Adrenal gland (tissue), 12 donors: ENCODE measurements around the gene ANKRD7. TPM values are rescaled to one million over a fixed set of nuclear protein-coding genes. Genes with fewer than 3 reads are reported as not detected.

ENCODE experiments used
- DNase-seq, 7 donors: peaks; one replicate each; pipeline ENCODE4 v3.0.0-alpha.2; 2019 to 2020
- H3K27ac ChIP-seq, 5 donors: fragments of 200-600 bp; sonication (generic) in 4 of 5; 1 replicate in 3 of 5; 2 replicates in 2 of 5; pipeline versions ENCODE4 v1.5.1 to v1.8.0; 2016 to 2020; ENCODE audit warnings: mild to moderate bottlenecking in 1 of 5
- H3K27me3 ChIP-seq: fragments of 200-600 bp; 2 replicates; pipeline ENCODE4 v1.8.0; 2021
- H3K36me3 ChIP-seq, 2 donors: fragments of 200-600 bp; replicated peaks in 1 of 2; 1 replicate in 1 of 2; 2 replicates in 1 of 2; pipeline versions ENCODE4 v1.5.1 to v1.8.0; 2018 to 2022
- H3K4me1 ChIP-seq, 2 donors: fragments of 200-600 bp; replicated peaks in 1 of 2; 1 replicate in 1 of 2; 2 replicates in 1 of 2; pipeline versions ENCODE4 v1.5.1 to v1.8.0; 2018 to 2021
- H3K4me3 ChIP-seq, 4 donors: fragments of 200-600 bp; sonication (generic) in 3 of 4; one replicate each; pipeline ENCODE4 v1.5.1; 2016 to 2018
- H3K9me3 ChIP-seq, 3 donors: fragments of 200-600 bp; sonication (generic) in 1 of 3; replicated peaks in 1 of 3; 1 replicate in 2 of 3; 2 replicates in 1 of 3; pipeline versions ENCODE4 v1.5.1 to v1.8.0; 2016 to 2021
- POLR2A ChIP-seq, 2 donors: fragments of 450-650 bp; IDR thresholded peaks; one replicate each; pipeline ENCODE4 v1.6.1; 2017; ENCODE audit warnings: antibody characterized with exemption in 2 of 2, mild to moderate bottlenecking in 2 of 2, moderate library complexity in 1 of 2
- WGBS, 4 donors: extraction: QIAGEN DNeasy Blood & Tissue Kit in 2 of 4; methylation state at CpG; one replicate each; pipeline versions ENCODE4 v1.1.5 to v1.1.7; 2013 to 2017; 5-methylcytosine and 5-hydroxymethylcytosine counted together
- intact Hi-C, 2 donors: fragments of 100-400 bp; cut with DNase I; formaldehyde crosslinking; loops; one replicate each; pipeline versions ENCODE4 v1.14.1 to v1.15.0; 2022 to 2023
- polyA plus RNA-seq, 3 donors: library from polyadenylated mRNA; stranded (reverse); fragments of 200-250 nt in 2 of 3; fragments of 350-450 nt in 1 of 3; fragmentation: Illumina TruSeq in 1 of 3; extraction: RNeasy Lipid Tissue Mini Kit (QIAGEN cat#74804) in 1 of 3; gene quantifications; one replicate each; pipeline ENCODE4 v1.2.3, GENCODE V29; 2013 to 2014
- total RNA-seq, 9 donors: library from RNA; depleted of rRNA in 4 of 9; stranded (reverse); fragments of >200 nt in 4 of 9; fragments of 120-200 nt in 1 of 9; fragmentation: NEBNext Ultra II Directional in 1 of 9; extraction: Animal tissue kit (Norgen Biotek cat#: 25700) in 1 of 9; gene quantifications; one replicate each; pipeline versions ENCODE4 v1.1.0 to v1.2.4, GENCODE V29; 2013 to 2023
- TF ChIP-seq, protein P1 (sequence below), 6 experiments: fragments of 450-650 bp in 4 of 6; fragments of 200-600 bp in 2 of 6; sonication (generic) in 1 of 6; IDR thresholded peaks; 1 replicate in 5 of 6; 2 replicates in 1 of 6; pipeline versions ENCODE4 v1.5.1 to v1.8.0; 2016 to 2021; ENCODE audit warnings: antibody characterized with exemption in 6 of 6, mild to moderate bottlenecking in 2 of 6, moderate library complexity in 1 of 6
- donor health status: healthy with polysubstance abuse.
- donor health status: Bipolar disorder and iron deficiency.
- donor health status: DM: yes; HTN: yes; CAD: no.
- donor health status: DM: no; HTN: no; CAD: no.
- donor health status: DM: no; HTN: no; CAD: no.
- donor health status: DM: yes; HTN: yes; CAD: no.

Gene ANKRD7
- total and polyA plus RNA-seq, 12 donors = 0.48 to 9.4 (median 1.2) TPM; not detected in 1

DNA sequence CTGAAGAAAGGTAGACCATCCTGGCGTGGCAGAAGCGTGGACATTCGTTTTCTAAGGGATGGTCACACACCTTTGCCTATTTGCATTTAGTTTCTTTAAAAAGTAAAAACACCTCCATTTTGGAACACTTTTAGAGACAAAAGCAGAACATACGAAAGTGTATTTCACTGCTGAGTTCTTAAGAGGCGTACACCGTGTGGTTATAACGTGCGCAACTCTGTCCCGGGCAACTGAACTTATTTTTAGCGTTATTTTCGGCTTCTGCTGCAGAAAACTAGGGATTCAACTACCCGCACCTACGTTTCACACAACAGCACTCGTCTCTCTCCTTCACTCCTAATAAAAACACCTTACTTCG, 41.1 kb upstream of the ANKRD7 start:
- intact Hi-C loops = no loop called here
- TF ChIP-seq, protein P1, sequence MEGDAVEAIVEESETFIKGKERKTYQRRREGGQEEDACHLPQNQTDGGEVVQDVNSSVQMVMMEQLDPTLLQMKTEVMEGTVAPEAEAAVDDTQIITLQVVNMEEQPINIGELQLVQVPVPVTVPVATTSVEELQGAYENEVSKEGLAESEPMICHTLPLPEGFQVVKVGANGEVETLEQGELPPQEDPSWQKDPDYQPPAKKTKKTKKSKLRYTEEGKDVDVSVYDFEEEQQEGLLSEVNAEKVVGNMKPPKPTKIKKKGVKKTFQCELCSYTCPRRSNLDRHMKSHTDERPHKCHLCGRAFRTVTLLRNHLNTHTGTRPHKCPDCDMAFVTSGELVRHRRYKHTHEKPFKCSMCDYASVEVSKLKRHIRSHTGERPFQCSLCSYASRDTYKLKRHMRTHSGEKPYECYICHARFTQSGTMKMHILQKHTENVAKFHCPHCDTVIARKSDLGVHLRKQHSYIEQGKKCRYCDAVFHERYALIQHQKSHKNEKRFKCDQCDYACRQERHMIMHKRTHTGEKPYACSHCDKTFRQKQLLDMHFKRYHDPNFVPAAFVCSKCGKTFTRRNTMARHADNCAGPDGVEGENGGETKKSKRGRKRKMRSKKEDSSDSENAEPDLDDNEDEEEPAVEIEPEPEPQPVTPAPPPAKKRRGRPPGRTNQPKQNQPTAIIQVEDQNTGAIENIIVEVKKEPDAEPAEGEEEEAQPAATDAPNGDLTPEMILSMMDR (IDR thresholded peaks at IDR 0.05) = peak in 1 of 6 experiments; percentile 7
- TF ChIP-seq POLR2A (IDR thresholded peaks at IDR 0.05) = no peak
- H3K36me3 ChIP-seq = peaks cover 0 to 5% of the 10 kb centered on the region in 2 donors
- peak overlapping the region; percentile 81 to 95 (median 85) for H3K27ac ChIP-seq
- no peaks in the 10 kb centered on the region for H3K27me3 ChIP-seq
- WGBS, 4 donors = 0 to 1% (median 0%) methylated on average over 15 of the region's 15 CpGs
- H3K9me3 ChIP-seq = no peaks in the 10 kb centered on the region
- peak in 2 of 7 donors; percentile 1 to 22 for DNase-seq
- peak overlapping the region; percentile 10 to 87 (median 70) for H3K4me3 ChIP-seq
- H3K4me1 ChIP-seq = peaks cover 18 to 36% of the 10 kb centered on the region in 2 donors

DNA sequence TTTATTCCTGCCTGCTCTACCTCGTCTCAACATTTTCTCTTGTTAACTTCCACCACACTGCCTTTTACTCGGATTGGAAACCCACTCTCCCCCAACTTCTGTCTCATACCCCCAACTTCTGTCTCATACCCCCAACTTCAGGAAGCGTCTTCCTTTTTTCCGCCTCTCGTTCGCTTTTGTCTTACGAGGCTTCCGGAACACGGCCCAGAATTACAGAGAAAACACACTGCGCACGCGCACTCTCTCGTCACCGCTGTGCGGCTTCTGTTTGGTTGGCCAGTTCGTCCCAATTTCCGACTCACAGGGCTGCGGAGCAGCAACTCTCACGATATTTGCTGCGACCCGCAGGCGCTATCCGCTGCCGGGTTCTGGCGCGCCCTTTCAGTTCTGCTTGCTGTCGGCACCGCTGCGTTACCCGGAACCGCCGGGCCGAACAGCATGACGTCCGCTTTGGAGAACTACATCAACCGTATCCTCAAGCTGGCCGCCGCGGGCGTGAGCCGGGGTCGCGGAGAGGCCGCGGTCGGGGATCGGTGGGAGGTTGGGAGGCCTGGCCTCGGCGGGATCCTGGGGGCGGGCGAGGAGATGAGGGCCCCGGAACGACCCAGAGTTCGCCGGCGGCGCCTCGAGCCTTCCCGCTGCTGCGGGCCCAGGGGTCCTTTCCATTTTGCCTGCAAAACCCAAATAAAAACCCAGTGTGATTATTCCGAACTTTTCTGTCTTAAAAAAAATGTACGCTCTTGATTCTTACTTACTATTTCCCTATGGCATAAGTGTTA, 40.5 kb upstream of the ANKRD7 start, which contains the start of gene LSM8:
Gene LSM8 (plus strand): TSS at position 379 of the 779 bp plus-strand sequence. CDS start 60 bp downstream, at position 439.
- Histone ChIP-seq H3K36me3 (peaks cover 0 to 11% of the 10 kb centered on the region in 2 donors), H3K4me1 (peaks cover 18 to 36% of the 10 kb centered on the region in 2 donors), H3K27ac (peak within 1 kb of the TSS; percentile 81 to 95 (median 85)), H3K27me3 (no peaks in the 10 kb centered on the region), H3K9me3 (no peaks in the 10 kb centered on the region), H3K4me3 (peak within 1 kb of the TSS; percentile 62 to 94 (median 82))
- TF ChIP-seq POLR2A (IDR thresholded peaks at IDR 0.05) = peak; percentile 82 to 94
- TF ChIP-seq, protein P1 (IDR thresholded peaks at IDR 0.05) = no peak
- intact Hi-C loops = no loop called here
- peak; percentile 97 to 99 (median 98) for DNase-seq
- WGBS, 4 donors = 0 to 1% (median 0%) methylated on average over 27 to 62 of the region's 62 CpGs

DNA sequence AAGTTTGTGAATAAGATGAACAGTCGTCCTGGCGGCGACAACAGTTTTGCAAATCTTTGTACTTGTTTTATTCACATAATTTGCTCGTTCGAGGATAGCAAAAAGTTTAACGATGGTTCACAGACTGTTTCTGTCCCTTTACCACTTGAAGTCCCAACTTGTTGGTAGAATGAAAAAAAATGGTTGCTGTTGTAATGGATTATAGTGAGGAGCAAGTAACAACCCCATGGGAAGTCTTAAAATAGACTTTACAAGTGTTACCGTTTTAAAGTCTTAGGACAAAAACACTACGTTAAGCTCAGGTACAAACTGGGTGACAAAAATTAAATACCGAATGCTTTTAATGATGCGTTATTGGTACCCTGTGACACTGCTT, 40.0 kb upstream of the ANKRD7 start:
- H3K27ac ChIP-seq = peak overlapping the region; percentile 81 to 95 (median 85)
- no peak for TF ChIP-seq POLR2A (IDR thresholded peaks at IDR 0.05)
- TF ChIP-seq, protein P1 (IDR thresholded peaks at IDR 0.05) = no peak
- intact Hi-C loops = no loop called here
- no peaks in the 10 kb centered on the region for H3K9me3 ChIP-seq
- H3K36me3 ChIP-seq = peaks cover 0 to 16% of the 10 kb centered on the region in 2 donors
- H3K4me3 ChIP-seq = peak overlapping the region; percentile 62 to 94 (median 82)
- 6 to 8% (median 8%) methylated on average over 10 of the region's 10 CpGs for WGBS, 4 donors
- peaks cover 18 to 36% of the 10 kb centered on the region in 2 donors for H3K4me1 ChIP-seq
- H3K27me3 ChIP-seq = no peaks in the 10 kb centered on the region
- no peak for DNase-seq

DNA sequence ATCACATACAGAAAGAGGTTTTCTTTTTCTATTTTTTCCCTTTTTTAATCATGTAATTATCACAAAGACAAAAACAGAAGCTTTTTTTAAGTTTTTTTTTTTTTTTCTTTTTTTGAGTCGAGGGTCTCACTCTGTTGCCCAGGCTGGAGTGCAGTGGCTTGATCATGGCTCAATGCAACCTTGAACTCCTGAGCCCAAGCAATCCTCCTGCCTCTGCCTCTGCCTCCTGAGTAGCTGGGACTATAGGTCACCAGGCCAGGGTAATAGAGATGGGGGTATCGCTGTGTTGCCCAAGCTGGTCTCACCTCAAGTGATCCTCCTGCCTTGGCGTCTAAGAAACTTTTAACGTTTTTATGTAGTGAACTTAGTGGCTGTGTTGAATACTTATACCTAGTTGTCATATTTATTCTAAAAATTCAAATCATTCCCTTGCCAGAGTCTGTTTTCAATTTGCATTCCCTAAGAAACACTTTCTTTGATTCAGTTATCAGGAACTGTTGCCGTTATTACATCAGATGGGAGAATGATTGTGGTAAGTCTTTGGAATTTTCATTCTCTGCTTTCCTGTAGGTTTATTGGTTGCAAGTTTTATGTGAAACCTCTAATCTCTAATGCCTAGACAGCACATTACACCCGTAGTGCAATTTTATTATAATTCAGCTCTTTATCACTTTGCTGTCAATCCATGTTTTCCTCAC, 39.2 kb upstream of the ANKRD7 start:
- Histone ChIP-seq H3K9me3 (no peaks in the 10 kb centered on the region), H3K27me3 (no peaks in the 10 kb centered on the region), H3K27ac (no peak overlapping the region), H3K4me3 (peak overlapping the region in 1 of 4 donors; percentile 78), H3K36me3 (peaks cover 0 to 16% of the 10 kb centered on the region in 2 donors), H3K4me1 (peaks cover 18 to 36% of the 10 kb centered on the region in 2 donors)
- 83 to 88% (median 85%) methylated on average over 6 of the region's 6 CpGs for WGBS, 4 donors
- no peak for DNase-seq
- TF ChIP-seq, protein P1 (IDR thresholded peaks at IDR 0.05) = no peak
- no peak for TF ChIP-seq POLR2A (IDR thresholded peaks at IDR 0.05)
- intact Hi-C loops = no loop called here
